ENCODE results near the gene GMDS. TPM values are rescaled to one million over a fixed set of nuclear protein-coding genes. Genes with fewer than 3 reads are reported as not detected.
"Not testable (repeated sequence)": the region's sequence is repeated elsewhere in the genome, so short reads cannot be mapped to it uniquely, and the experiment has no call there.

Gene GMDS
- total RNA-seq, 4 donors from 2014 or later: 8.7 to 23.1 (median 18.4) TPM

- intact Hi-C loops (cut with DNase I; ENCODE audit: low total_unique reads): no loop called here
- WGBS, 2 donors: 49 to 51% methylated on average over 14 to 16 of the region's 16 CpGs
- H3K4me3 ChIP-seq (ENCODE audit: low read depth, poor library complexity, severe bottlenecking): no peak overlapping the region
- DNase-seq (ENCODE audit: low spot score in 2 of 2): no peak
- TF ChIP-seq, protein P1, sequence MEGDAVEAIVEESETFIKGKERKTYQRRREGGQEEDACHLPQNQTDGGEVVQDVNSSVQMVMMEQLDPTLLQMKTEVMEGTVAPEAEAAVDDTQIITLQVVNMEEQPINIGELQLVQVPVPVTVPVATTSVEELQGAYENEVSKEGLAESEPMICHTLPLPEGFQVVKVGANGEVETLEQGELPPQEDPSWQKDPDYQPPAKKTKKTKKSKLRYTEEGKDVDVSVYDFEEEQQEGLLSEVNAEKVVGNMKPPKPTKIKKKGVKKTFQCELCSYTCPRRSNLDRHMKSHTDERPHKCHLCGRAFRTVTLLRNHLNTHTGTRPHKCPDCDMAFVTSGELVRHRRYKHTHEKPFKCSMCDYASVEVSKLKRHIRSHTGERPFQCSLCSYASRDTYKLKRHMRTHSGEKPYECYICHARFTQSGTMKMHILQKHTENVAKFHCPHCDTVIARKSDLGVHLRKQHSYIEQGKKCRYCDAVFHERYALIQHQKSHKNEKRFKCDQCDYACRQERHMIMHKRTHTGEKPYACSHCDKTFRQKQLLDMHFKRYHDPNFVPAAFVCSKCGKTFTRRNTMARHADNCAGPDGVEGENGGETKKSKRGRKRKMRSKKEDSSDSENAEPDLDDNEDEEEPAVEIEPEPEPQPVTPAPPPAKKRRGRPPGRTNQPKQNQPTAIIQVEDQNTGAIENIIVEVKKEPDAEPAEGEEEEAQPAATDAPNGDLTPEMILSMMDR (IDR thresholded peaks at IDR 0.05): no peak
- no peak for TF ChIP-seq POLR2A (IDR thresholded peaks at IDR 0.05)
Observed at GRCh38 chr6:1670711-1671462, 574.5 kb downstream of the GMDS start.

- TF ChIP-seq, protein P1 (IDR thresholded peaks at IDR 0.05): no peak
- TF ChIP-seq POLR2A (IDR thresholded peaks at IDR 0.05): no peak
- 86 to 93% methylated on average over 11 of the region's 11 CpGs for WGBS, 2 donors
- no peak for DNase-seq (ENCODE audit: low spot score in 2 of 2)
- H3K4me3 ChIP-seq (ENCODE audit: low read depth, poor library complexity, severe bottlenecking): no peak overlapping the region
- intact Hi-C loops (cut with DNase I; ENCODE audit: low total_unique reads): no loop called here
Observed at GRCh38 chr6:1669996-1670395, 575.4 kb downstream of the GMDS start.

GRCh38 chr6:1668456-1668855 is 576.9 kb downstream of the GMDS start:
- H3K4me3 ChIP-seq (ENCODE audit: low read depth, poor library complexity, severe bottlenecking); intact Hi-C loops (cut with DNase I; ENCODE audit: low total_unique reads); DNase-seq (ENCODE audit: low spot score in 2 of 2): not testable (repeated sequence)
- 93 to 96% methylated on average over 5 of the region's 5 CpGs for WGBS, 2 donors

GRCh38 chr6:1667805-1668175 is 577.6 kb downstream of the GMDS start:
- TF ChIP-seq, protein P1 (IDR thresholded peaks at IDR 0.05): no peak
- no peak for TF ChIP-seq POLR2A (IDR thresholded peaks at IDR 0.05)
- WGBS, 2 donors: 91 to 94% methylated on average over 4 of the region's 4 CpGs
- intact Hi-C loops (cut with DNase I; ENCODE audit: low total_unique reads): no loop called here
- H3K4me3 ChIP-seq (ENCODE audit: low read depth, poor library complexity, severe bottlenecking): no peak overlapping the region
- no peak for DNase-seq (ENCODE audit: low spot score in 2 of 2)

DNA sequence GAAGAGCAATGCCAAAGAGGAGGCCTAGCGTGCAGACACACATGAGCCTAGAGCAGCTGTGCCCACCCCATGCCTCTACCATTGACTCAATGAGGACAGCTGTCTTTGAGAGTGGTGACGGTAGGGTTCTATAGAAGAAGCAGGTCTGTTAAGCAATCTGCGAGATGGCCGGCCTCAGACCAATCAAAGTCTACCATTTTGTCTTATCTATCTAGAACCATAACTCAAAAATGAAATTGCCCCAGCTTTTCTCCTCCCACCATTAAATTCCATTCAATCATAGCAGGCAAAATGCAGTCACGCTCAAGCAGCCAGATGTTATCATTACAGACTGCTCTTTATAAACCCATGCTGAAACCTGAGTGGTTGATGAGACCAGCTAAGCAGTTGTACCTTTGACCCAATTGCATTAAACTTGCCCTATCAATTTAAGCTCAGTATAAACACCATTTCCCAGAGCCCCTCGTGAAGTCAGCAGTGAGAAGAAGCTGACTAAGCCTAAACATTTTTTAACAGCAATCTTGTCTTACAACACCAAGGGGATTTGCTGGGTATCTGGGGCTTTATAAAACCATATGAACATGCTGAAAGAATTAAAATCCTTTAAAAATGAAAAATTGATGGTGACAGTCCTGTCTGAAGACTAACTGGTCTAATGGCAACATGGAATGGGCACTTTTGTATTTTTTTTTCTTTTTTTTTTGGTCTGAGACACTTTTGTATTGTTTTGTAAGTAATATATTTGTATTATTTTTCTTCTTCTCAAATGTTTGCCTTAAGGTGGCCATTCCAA is 578.2 kb downstream of the GMDS start:
- WGBS, 2 donors: 87 to 90% methylated on average over 6 of the region's 6 CpGs
- no peak for DNase-seq (ENCODE audit: low spot score in 2 of 2)
- no peak overlapping the region for H3K4me3 ChIP-seq (ENCODE audit: low read depth, poor library complexity, severe bottlenecking)
- intact Hi-C loops (cut with DNase I; ENCODE audit: low total_unique reads): no loop called here
- TF ChIP-seq POLR2A (IDR thresholded peaks at IDR 0.05): no peak
- TF ChIP-seq, protein P1 (IDR thresholded peaks at IDR 0.05): no peak

DNA sequence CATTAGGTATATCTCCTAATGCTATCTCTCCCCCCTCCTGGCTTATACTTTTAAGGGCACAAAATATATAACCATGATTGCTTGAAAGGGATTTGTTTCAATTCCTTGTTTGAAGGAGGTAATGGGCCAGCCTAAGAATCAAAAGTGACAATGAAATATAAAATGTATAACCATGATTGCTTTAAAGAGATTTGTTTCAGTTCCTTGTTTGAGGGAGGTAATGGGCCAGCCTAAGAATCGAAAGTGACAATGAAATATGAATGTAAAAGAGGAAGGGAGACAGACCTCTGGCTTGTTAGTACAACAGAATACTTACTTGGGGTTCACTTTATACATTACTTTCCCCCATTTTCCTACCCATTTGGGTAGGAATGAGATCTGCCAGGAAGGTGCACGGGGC is 580.2 kb downstream of the GMDS start:
- TF ChIP-seq, protein P1 (IDR thresholded peaks at IDR 0.05): no peak
- no peak for TF ChIP-seq POLR2A (IDR thresholded peaks at IDR 0.05)
- DNase-seq (ENCODE audit: low spot score in 2 of 2): no peak
- intact Hi-C loops (cut with DNase I; ENCODE audit: low total_unique reads): no loop called here
- WGBS, 2 donors: 84 to 94% methylated on average over 2 of the region's 2 CpGs
- H3K4me3 ChIP-seq (ENCODE audit: low read depth, poor library complexity, severe bottlenecking): no peak overlapping the region
